Upper lobe of right lung (tissue), 1 donor: ENCODE data around the gene ARFIP1. TPM values are rescaled to one million over a fixed set of nuclear protein-coding genes. Genes with fewer than 3 reads are reported as not detected.
A peak's percentile ranks its signal among the peaks of the same experiment; 100 is the strongest.

Experiments used
- ATAC-seq: fragments of 200-7000 bp; cut with Tn5 transposase; one replicate; pipeline ENCODE4 v1.9.1; 2020; ENCODE audit warnings: mild to moderate bottlenecking, moderate library complexity
- DNase-seq: peaks from one replicate; pipeline ENCODE4 v3.0.0-alpha.2; 2020
- H3K27ac ChIP-seq: fragments of 200-600 bp; one replicate; pipeline ENCODE4 v1.8.0; 2022
- H3K27me3 ChIP-seq: fragments of 200-600 bp; one replicate; pipeline ENCODE4 v1.8.0; 2022; ENCODE audit warnings: mild to moderate bottlenecking
- H3K36me3 ChIP-seq: fragments of 200-600 bp; one replicate; pipeline ENCODE4 v1.8.0; 2022
- H3K4me1 ChIP-seq: fragments of 200-600 bp; one replicate; pipeline ENCODE4 v1.8.0; 2022
- H3K4me3 ChIP-seq: fragments of 200-600 bp; one replicate; pipeline ENCODE4 v1.8.0; 2022; ENCODE audit warnings: mild to moderate bottlenecking
- H3K9me3 ChIP-seq: fragments of 200-600 bp; one replicate; pipeline ENCODE4 v1.8.0; 2022
- intact Hi-C: fragments of 100-400 bp; cut with DNase I; formaldehyde crosslinking; loops from one replicate; pipeline ENCODE4 v1.11.0; 2022
- total RNA-seq: library from RNA; stranded (reverse); fragmentation: NEBNext Ultra II Directional; extraction: Animal tissue kit (Norgen Biotek cat#: 25700); gene quantifications from one replicate; pipeline ENCODE4 v1.2.1, GENCODE V29; 2021
- TF ChIP-seq, protein P1 (sequence below): fragments of 200-600 bp; IDR thresholded peaks from one replicate; pipeline ENCODE4 v1.8.0; 2022; ENCODE audit warnings: antibody characterized with exemption
- donor health status: DM: no; HTN: yes; CAD: no; lungs with severe emphysema.

ARFIP1 gene
- total RNA-seq, 1 donor from 2014 or later: 29.3 TPM

DNA sequence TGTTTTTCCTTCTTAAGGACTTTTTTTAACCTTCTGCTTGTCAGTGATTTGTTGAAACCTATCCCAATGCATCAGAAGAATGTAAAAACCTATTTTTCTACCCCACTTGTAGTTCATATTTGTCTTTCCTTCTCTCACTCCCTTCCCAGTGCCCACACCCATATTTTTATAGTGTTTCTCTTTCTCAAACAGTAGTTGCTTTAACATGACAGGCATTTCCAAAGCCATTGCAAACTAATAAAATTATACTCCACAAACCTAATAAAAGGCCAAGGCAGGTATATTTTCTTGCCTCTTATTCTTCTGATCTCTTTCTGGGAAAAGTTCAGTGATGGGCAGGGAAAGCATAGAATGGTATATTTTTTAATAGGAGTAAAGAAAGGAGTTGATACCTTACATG, 120.6 kb downstream of the ARFIP1 start:
- ATAC-seq (no peak), DNase-seq (no peak)
- Histone ChIP-seq H3K27me3 (no peaks in the 10 kb centered on the region), H3K9me3 (no peaks in the 10 kb centered on the region), H3K36me3 (no peaks in the 10 kb centered on the region), H3K4me3 (no peak overlapping the region), H3K4me1 (no peaks in the 10 kb centered on the region), H3K27ac (no peak overlapping the region)
- intact Hi-C loops: no loop called here
- TF ChIP-seq, protein P1, sequence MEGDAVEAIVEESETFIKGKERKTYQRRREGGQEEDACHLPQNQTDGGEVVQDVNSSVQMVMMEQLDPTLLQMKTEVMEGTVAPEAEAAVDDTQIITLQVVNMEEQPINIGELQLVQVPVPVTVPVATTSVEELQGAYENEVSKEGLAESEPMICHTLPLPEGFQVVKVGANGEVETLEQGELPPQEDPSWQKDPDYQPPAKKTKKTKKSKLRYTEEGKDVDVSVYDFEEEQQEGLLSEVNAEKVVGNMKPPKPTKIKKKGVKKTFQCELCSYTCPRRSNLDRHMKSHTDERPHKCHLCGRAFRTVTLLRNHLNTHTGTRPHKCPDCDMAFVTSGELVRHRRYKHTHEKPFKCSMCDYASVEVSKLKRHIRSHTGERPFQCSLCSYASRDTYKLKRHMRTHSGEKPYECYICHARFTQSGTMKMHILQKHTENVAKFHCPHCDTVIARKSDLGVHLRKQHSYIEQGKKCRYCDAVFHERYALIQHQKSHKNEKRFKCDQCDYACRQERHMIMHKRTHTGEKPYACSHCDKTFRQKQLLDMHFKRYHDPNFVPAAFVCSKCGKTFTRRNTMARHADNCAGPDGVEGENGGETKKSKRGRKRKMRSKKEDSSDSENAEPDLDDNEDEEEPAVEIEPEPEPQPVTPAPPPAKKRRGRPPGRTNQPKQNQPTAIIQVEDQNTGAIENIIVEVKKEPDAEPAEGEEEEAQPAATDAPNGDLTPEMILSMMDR: no peak

DNA sequence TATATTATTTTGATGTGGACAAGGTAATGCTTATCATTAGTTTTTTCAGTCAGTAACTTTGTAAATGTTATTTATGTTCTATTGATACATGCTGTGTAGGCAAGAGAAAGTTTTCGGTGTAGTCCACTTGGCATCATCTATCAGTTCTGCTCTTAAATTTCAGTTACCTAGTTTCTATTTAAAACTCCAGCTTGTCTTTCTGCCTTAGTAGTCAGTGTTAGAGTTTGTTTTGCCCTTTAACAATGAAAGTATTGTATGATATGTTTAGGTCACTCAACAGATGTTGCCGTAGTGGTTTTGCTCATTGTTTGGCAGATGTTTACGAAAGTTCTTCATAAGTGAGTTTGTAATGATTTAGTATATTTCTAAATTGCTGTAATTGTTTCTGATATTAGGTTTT, 121.5 kb downstream of the ARFIP1 start:
- ATAC-seq (no peak), DNase-seq (no peak)
- TF ChIP-seq, protein P1: no peak
- no peaks in the 10 kb centered on the region for H3K4me1 ChIP-seq
- H3K36me3 ChIP-seq: no peaks in the 10 kb centered on the region
- H3K27ac ChIP-seq: no peak overlapping the region
- intact Hi-C loops: no loop called here
- no peak overlapping the region for H3K4me3 ChIP-seq
- H3K9me3 ChIP-seq: no peaks in the 10 kb centered on the region
- H3K27me3 ChIP-seq: no peaks in the 10 kb centered on the region

DNA sequence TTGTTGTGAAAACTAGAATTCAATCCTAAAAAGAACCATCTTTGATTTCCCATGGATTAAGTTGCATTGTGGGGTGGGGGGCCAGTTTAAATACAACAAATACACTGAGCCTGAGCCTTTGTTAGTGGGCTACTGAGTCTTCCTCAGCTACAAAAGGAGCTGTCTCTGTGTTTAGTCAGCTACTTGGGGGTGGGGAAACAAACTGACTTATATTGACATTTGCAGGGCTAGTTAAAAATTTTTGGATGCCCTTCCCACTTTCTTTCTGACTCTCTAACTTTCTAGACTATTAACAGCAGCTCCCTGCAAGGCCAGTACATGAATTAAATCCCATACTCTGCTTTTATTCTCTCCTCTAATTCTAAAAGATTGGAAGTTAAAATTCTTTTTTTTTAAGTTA, 123.9 kb downstream of the ARFIP1 start:
- H3K4me1 ChIP-seq: no peaks in the 10 kb centered on the region
- TF ChIP-seq, protein P1: no peak
- intact Hi-C loops: no loop called here
- no peak for ATAC-seq
- no peaks in the 10 kb centered on the region for H3K27me3 ChIP-seq
- no peak overlapping the region for H3K4me3 ChIP-seq
- no peak for DNase-seq
- no peaks in the 10 kb centered on the region for H3K36me3 ChIP-seq
- no peak overlapping the region for H3K27ac ChIP-seq
- H3K9me3 ChIP-seq: no peaks in the 10 kb centered on the region

GRCh38 chr4:152909901-152910300, 130.1 kb downstream of the ARFIP1 start:
- H3K36me3 ChIP-seq: no peaks in the 10 kb centered on the region
- H3K9me3 ChIP-seq: no peaks in the 10 kb centered on the region
- DNase-seq: no peak
- intact Hi-C loops: no loop called here
- H3K27me3 ChIP-seq: no peaks in the 10 kb centered on the region
- H3K4me1 ChIP-seq: no peaks in the 10 kb centered on the region
- H3K4me3 ChIP-seq: no peak overlapping the region
- H3K27ac ChIP-seq: no peak overlapping the region
- ATAC-seq: no peak
- TF ChIP-seq, protein P1: no peak

DNA sequence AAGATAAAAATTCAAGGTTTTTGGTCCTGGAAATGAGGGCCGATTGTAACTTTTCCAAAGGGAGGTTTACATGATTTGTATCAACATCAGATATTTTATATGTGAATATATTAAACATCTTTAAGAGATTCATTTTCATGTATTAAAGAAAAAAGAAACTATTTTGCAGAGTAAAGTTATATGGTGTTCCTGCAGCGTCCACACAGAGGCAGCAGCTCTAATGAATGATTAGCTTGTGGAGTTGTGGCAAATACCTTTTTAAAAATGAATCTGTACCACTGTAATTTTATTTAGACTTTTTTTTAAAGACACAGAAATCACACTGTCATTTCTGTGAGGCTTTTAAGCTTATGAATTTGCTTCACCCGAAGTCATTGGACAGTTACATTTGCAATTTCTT, 130.8 kb downstream of the ARFIP1 start:
- no peak overlapping the region for H3K27ac ChIP-seq
- no peaks in the 10 kb centered on the region for H3K27me3 ChIP-seq
- H3K4me1 ChIP-seq: no peaks in the 10 kb centered on the region
- H3K36me3 ChIP-seq: no peaks in the 10 kb centered on the region
- intact Hi-C loops: no loop called here
- DNase-seq: no peak
- TF ChIP-seq, protein P1: peak; percentile 14
- no peaks in the 10 kb centered on the region for H3K9me3 ChIP-seq
- no peak overlapping the region for H3K4me3 ChIP-seq
- peak; percentile 38 for ATAC-seq
